GM12873 (cell line): ENCODE results near the gene TMEFF2.

Experiments
- CTCF ChIP-seq: IDR thresholded peaks from 2 replicates; pipeline ENCODE4 v1.5.1; 2012; ENCODE audit warnings: low read depth, mild to moderate bottlenecking, moderate library complexity, low read length, control low read depth; ENCODE audit not compliant: insufficient read depth; ENCODE audit errors: missing control alignments

The TMEFF2 gene

GRCh38 chr2:191965733-191966132, 229.0 kb downstream of the TMEFF2 start:
- TF ChIP-seq CTCF: no peak

GRCh38 chr2:191961556-191961955, 233.2 kb downstream of the TMEFF2 start:
- TF ChIP-seq CTCF: no peak

- no peak for TF ChIP-seq CTCF
Observed at GRCh38 chr2:191959209-191959608, 235.5 kb downstream of the TMEFF2 start.

- TF ChIP-seq CTCF: no peak
Observed at GRCh38 chr2:191957996-191958860, 236.5 kb downstream of the TMEFF2 start.

- TF ChIP-seq CTCF: no peak
Observed at GRCh38 chr2:191954451-191954850, 240.3 kb downstream of the TMEFF2 start.

GRCh38 chr2:191952515-191953270, 242.0 kb downstream of the TMEFF2 start:
- no peak for TF ChIP-seq CTCF

GRCh38 chr2:191951832-191952231, 242.9 kb downstream of the TMEFF2 start:
- TF ChIP-seq CTCF: no peak
